GM12873 (cell line): Measurements from ENCODE around the gene CCR9.

Experiments
- CTCF ChIP-seq: IDR thresholded peaks from 2 replicates; pipeline ENCODE4 v1.5.1; 2012; ENCODE audit warnings: low read depth, mild to moderate bottlenecking, moderate library complexity, low read length, control low read depth; ENCODE audit not compliant: insufficient read depth; ENCODE audit errors: missing control alignments

The CCR9 gene

GRCh38 chr3:45889337-45889736 lies 3.0 kb downstream of the CCR9 start:
- TF ChIP-seq CTCF: no peak

- TF ChIP-seq CTCF: no peak
Observed at GRCh38 chr3:45890405-45890804, 4.1 kb downstream of the CCR9 start.

- TF ChIP-seq CTCF: no peak
Observed at GRCh38 chr3:45892161-45892560, 5.8 kb downstream of the CCR9 start.

GRCh38 chr3:45894015-45894414 lies 7.7 kb downstream of the CCR9 start:
- TF ChIP-seq CTCF: no peak

- no peak for TF ChIP-seq CTCF
Observed at GRCh38 chr3:45895686-45896468, 9.5 kb downstream of the CCR9 start.

- no peak for TF ChIP-seq CTCF
Observed at GRCh38 chr3:45896956-45897355, 10.6 kb downstream of the CCR9 start.

- TF ChIP-seq CTCF: no peak
Observed at GRCh38 chr3:45904931-45905330, 18.6 kb downstream of the CCR9 start.
